Endodermal cell (in vitro differentiated cells): ENCODE results near the gene AKAP6. TPM values are rescaled to one million over a fixed set of nuclear protein-coding genes. Genes with fewer than 3 reads are reported as not detected.

Experiments
- DNase-seq: peaks from one replicate; pipeline ENCODE4 v3.0.0-alpha.2; 2017
- H3K27ac ChIP-seq: 2 replicates; pipeline ENCODE4 v1.5.1; 2013; ENCODE audit warnings: mild to moderate bottlenecking, low read depth, low read length, moderate library complexity
- H3K27me3 ChIP-seq: 2 replicates; pipeline ENCODE4 v1.6.1; 2013; ENCODE audit warnings: mild to moderate bottlenecking, low read length, moderate library complexity; ENCODE audit not compliant: insufficient read depth, control insufficient read depth, poor library complexity, severe bottlenecking
- H3K36me3 ChIP-seq: 2 replicates; pipeline ENCODE4 v1.7.0; 2013; ENCODE audit warnings: mild to moderate bottlenecking, low read length, moderate library complexity; ENCODE audit not compliant: control insufficient read depth, insufficient read depth
- H3K4me1 ChIP-seq: one replicate; pipeline ENCODE4 v1.7.0; 2013; ENCODE audit warnings: low read length; ENCODE audit not compliant: control insufficient read depth, insufficient read depth
- H3K4me3 ChIP-seq: 2 replicates; pipeline ENCODE4 v1.5.1; 2013; ENCODE audit warnings: mild to moderate bottlenecking, low read length, moderate library complexity
- H3K9ac ChIP-seq: 2 replicates; pipeline ENCODE4 v1.6.1; 2013; ENCODE audit warnings: mild to moderate bottlenecking, low read length, moderate library complexity; ENCODE audit not compliant: poor library complexity, severe bottlenecking; ENCODE audit errors: extremely low read depth
- H3K9me3 ChIP-seq: 2 replicates; pipeline ENCODE4 v1.6.1; 2013; ENCODE audit warnings: mild to moderate bottlenecking, low read length, moderate library complexity; ENCODE audit not compliant: control insufficient read depth
- H3K27ac Mint-ChIP-seq: 2 replicates; pipeline ENCODE4 v1.8.0; 2020; ENCODE audit warnings: mixed read lengths
- H3K27me3 Mint-ChIP-seq: 2 replicates; pipeline ENCODE4 v1.8.0; 2021; ENCODE audit warnings: mild to moderate bottlenecking, mixed read lengths; ENCODE audit not compliant: insufficient read depth
- H3K36me3 Mint-ChIP-seq: 2 replicates; pipeline ENCODE4 v1.8.0; 2020; ENCODE audit warnings: low read depth, mixed read lengths
- H3K4me1 Mint-ChIP-seq: 2 replicates; pipeline ENCODE4 v1.8.0; 2020; ENCODE audit warnings: mixed read lengths
- H3K4me3 Mint-ChIP-seq: 2 replicates; pipeline ENCODE4 v1.8.0; 2020; ENCODE audit warnings: mild to moderate bottlenecking, moderate library complexity, mixed read lengths
- H3K9me3 Mint-ChIP-seq: 2 replicates; pipeline ENCODE4 v1.8.0; 2020; ENCODE audit warnings: mild to moderate bottlenecking, mixed read lengths
- WGBS, 2 experiments: methylation state at CpG; one replicate each; pipeline versions ENCODE4 v1.1.5 to v1.1.7; 2013; ENCODE audit warnings: missing lambda C conversion rate in 2 of 2, mixed read lengths in 1 of 2; ENCODE audit not compliant: insufficient coverage in 1 of 2, insufficient read length in 1 of 2; 5-methylcytosine and 5-hydroxymethylcytosine counted together
- total RNA-seq, 2 donors: library from RNA; stranded (reverse); fragmentation: NEBNext Ultra II Directional in 1 of 2; extraction: Animal tissue kit (Norgen Biotek cat#: 25700) in 1 of 2; gene quantifications; 2 replicates in 1 of 2; 3 replicates in 1 of 2; pipeline ENCODE4 v1.2.1, GENCODE V29; 2021
- TF ChIP-seq, protein P1 (sequence below): fragments of 200-600 bp; sonication (generic); conservative IDR thresholded peaks from 2 replicates; pipeline ENCODE4 v1.5.0; 2021; ENCODE audit warnings: antibody characterized with exemption, mild to moderate bottlenecking

AKAP6 gene
- total RNA-seq, 2 donors from 2014 or later, result 4.3 to 5.0 TPM

DNA sequence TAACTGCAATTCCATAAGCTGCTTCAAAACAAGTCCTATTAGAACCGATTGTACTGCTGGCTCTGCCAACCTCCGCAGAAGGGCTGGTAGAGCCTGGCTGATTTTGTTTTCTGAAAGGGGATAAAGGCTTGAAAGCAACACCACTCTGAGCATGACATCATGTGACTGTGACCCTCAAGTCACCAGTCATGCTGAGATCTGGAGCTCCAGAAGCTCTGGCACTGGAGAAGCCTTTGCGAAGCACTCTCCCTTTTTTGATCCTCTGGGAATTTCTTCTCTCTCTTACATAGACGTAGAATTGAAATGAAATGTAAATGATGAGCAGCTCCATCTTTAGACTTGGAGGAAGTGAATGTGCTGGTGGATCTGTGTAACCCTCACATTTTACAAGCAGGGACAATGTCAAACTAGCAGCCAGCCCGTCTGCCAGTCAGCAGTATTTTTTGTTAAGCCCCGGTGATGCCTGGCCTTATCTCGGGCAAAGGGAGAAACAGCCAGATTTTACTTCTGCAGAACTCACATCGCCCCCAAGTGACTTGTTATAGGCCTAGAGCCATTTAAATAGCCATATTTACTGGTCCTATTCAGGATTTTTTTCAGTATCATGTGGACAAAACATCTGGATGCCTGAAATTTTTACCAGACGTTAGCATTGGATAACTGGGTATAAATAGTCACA, 497.4 kb downstream of the AKAP6 start:
- no peaks in the 10 kb centered on the region for H3K36me3 Mint-ChIP-seq
- no peak overlapping the region for H3K9ac ChIP-seq
- peaks cover 9% of the 10 kb centered on the region for H3K4me1 Mint-ChIP-seq
- H3K27ac ChIP-seq, result peak overlapping the region; percentile 67
- H3K27me3 ChIP-seq, result no peaks in the 10 kb centered on the region
- H3K27me3 Mint-ChIP-seq, result no peaks in the 10 kb centered on the region
- H3K9me3 Mint-ChIP-seq, result no peaks in the 10 kb centered on the region
- H3K4me3 Mint-ChIP-seq, result no peak overlapping the region
- WGBS, 2 experiments, result 59 to 61% methylated on average over 5 to 7 of the region's 9 CpGs
- no peak overlapping the region for H3K4me3 ChIP-seq
- TF ChIP-seq, protein P1, sequence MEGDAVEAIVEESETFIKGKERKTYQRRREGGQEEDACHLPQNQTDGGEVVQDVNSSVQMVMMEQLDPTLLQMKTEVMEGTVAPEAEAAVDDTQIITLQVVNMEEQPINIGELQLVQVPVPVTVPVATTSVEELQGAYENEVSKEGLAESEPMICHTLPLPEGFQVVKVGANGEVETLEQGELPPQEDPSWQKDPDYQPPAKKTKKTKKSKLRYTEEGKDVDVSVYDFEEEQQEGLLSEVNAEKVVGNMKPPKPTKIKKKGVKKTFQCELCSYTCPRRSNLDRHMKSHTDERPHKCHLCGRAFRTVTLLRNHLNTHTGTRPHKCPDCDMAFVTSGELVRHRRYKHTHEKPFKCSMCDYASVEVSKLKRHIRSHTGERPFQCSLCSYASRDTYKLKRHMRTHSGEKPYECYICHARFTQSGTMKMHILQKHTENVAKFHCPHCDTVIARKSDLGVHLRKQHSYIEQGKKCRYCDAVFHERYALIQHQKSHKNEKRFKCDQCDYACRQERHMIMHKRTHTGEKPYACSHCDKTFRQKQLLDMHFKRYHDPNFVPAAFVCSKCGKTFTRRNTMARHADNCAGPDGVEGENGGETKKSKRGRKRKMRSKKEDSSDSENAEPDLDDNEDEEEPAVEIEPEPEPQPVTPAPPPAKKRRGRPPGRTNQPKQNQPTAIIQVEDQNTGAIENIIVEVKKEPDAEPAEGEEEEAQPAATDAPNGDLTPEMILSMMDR, result peak; percentile 59
- H3K27ac Mint-ChIP-seq, result no peak overlapping the region
- H3K9me3 ChIP-seq, result no peaks in the 10 kb centered on the region
- H3K36me3 ChIP-seq, result no peaks in the 10 kb centered on the region
- DNase-seq, result peak; percentile 63
- no peaks in the 10 kb centered on the region for H3K4me1 ChIP-seq

DNA sequence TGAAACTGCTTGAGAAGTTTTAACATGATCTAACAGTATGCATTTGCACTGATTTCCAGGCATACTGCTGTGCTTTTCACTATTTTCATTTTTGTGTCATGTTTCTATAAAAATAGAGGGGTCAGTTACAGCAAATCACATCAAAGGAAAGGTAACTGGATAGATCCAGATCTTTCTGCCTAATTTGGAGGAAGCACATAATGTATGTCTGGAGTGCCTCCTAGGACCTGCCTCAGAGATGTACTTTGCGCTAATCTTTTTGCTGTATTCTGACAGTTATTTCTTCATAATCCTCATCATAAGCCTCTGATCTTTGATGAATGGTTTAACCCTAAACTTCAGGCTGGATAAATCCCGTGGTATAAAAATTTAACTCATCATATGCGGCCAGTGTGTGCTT, 498.4 kb downstream of the AKAP6 start:
- H3K36me3 Mint-ChIP-seq, result no peaks in the 10 kb centered on the region
- H3K4me3 Mint-ChIP-seq, result no peak overlapping the region
- no peaks in the 10 kb centered on the region for H3K9me3 ChIP-seq
- H3K36me3 ChIP-seq, result no peaks in the 10 kb centered on the region
- H3K27me3 ChIP-seq, result no peaks in the 10 kb centered on the region
- no peak overlapping the region for H3K9ac ChIP-seq
- no peak overlapping the region for H3K4me3 ChIP-seq
- peaks cover 9% of the 10 kb centered on the region for H3K4me1 Mint-ChIP-seq
- TF ChIP-seq, protein P1, result no peak
- H3K9me3 Mint-ChIP-seq, result no peaks in the 10 kb centered on the region
- no peaks in the 10 kb centered on the region for H3K27me3 Mint-ChIP-seq
- no peaks in the 10 kb centered on the region for H3K4me1 ChIP-seq
- H3K27ac ChIP-seq, result no peak overlapping the region
- 88 to 94% methylated on average over 1 to 3 of the region's 3 CpGs for WGBS, 2 experiments
- no peak overlapping the region for H3K27ac Mint-ChIP-seq
- DNase-seq, result no peak

DNA sequence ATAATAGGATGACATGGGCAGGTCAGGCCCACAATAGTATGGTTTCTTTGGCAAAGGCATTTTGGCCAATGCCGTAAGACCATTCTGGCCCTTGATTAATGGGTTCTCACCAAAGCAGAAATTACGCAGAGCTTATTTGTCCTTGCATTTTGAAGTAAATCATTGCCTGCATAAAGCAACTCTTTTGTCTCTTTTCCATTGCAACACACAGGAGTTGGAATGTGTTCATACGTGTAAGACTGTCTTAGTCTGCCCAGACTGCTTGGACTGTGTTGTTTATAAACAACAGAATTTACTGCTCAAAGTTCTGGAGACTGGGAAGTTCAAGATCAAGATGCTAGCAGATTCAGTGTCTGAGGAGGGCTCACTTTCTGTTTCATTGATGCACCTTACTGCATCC, 506.8 kb downstream of the AKAP6 start:
- H3K27ac ChIP-seq, result no peak overlapping the region
- H3K36me3 ChIP-seq, result no peaks in the 10 kb centered on the region
- Mint-ChIP-seq H3K27ac (no peak overlapping the region), H3K36me3 (no peaks in the 10 kb centered on the region), H3K4me1 (no peaks in the 10 kb centered on the region), H3K9me3 (no peaks in the 10 kb centered on the region), H3K27me3 (no peaks in the 10 kb centered on the region), H3K4me3 (no peak overlapping the region)
- 94 to 95% methylated on average over 3 of the region's 3 CpGs for WGBS, 2 experiments
- no peaks in the 10 kb centered on the region for H3K4me1 ChIP-seq
- H3K4me3 ChIP-seq, result no peak overlapping the region
- no peaks in the 10 kb centered on the region for H3K27me3 ChIP-seq
- no peak for DNase-seq
- TF ChIP-seq, protein P1, result no peak
- no peak overlapping the region for H3K9ac ChIP-seq
- no peaks in the 10 kb centered on the region for H3K9me3 ChIP-seq
